PFSK-1 (cell line): Measurements from ENCODE around the gene PUM2.

ENCODE experiments used
- POLR2AphosphoS5 ChIP-seq: IDR thresholded peaks from 2 replicates; pipeline ENCODE4 v1.6.1; 2012; ENCODE audit warnings: low read depth, mild to moderate bottlenecking, control low read depth, low read length, moderate library complexity
- TAF1 ChIP-seq: IDR thresholded peaks from 2 replicates; pipeline ENCODE4 v1.6.1; 2012; ENCODE audit warnings: low read length, control low read depth, borderline replicate concordance; ENCODE audit not compliant: insufficient read depth
- TF ChIP-seq, protein P1 (sequence below), 2 experiments: IDR thresholded peaks; 2 replicates each; pipeline versions ENCODE4 v1.6.1 to v1.8.0; 2011 to 2012; ENCODE audit warnings: low read depth in 2 of 2, low read length in 2 of 2, control low read depth in 1 of 2, inconsistent platforms in 1 of 2, mild to moderate bottlenecking in 1 of 2, moderate library complexity in 1 of 2; ENCODE audit not compliant: insufficient read depth in 1 of 2

- TF ChIP-seq POLR2AphosphoS5 (no peak), TAF1 (no peak)
- TF ChIP-seq, protein P1, sequence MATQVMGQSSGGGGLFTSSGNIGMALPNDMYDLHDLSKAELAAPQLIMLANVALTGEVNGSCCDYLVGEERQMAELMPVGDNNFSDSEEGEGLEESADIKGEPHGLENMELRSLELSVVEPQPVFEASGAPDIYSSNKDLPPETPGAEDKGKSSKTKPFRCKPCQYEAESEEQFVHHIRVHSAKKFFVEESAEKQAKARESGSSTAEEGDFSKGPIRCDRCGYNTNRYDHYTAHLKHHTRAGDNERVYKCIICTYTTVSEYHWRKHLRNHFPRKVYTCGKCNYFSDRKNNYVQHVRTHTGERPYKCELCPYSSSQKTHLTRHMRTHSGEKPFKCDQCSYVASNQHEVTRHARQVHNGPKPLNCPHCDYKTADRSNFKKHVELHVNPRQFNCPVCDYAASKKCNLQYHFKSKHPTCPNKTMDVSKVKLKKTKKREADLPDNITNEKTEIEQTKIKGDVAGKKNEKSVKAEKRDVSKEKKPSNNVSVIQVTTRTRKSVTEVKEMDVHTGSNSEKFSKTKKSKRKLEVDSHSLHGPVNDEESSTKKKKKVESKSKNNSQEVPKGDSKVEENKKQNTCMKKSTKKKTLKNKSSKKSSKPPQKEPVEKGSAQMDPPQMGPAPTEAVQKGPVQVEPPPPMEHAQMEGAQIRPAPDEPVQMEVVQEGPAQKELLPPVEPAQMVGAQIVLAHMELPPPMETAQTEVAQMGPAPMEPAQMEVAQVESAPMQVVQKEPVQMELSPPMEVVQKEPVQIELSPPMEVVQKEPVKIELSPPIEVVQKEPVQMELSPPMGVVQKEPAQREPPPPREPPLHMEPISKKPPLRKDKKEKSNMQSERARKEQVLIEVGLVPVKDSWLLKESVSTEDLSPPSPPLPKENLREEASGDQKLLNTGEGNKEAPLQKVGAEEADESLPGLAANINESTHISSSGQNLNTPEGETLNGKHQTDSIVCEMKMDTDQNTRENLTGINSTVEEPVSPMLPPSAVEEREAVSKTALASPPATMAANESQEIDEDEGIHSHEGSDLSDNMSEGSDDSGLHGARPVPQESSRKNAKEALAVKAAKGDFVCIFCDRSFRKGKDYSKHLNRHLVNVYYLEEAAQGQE (IDR thresholded peaks at IDR 0.05; ENCODE audit: insufficient read depth in 1 of 2, low read depth in 2 of 2, low read length in 2 of 2) = no peak
Measured at GRCh38 chr2:20241973-20242726, 108.5 kb downstream of the PUM2 start.
